ENCODE results near the gene DXO.

DXO gene

GRCh38 chr6:31927863-31928671 is 43.9 kb downstream of the DXO start:
- DNase-seq (ENCODE audit: insufficient read length, low spot score) (no peak), FAIRE-seq (no peak)
- no peak for TF ChIP-seq POLR2A (IDR thresholded peaks at IDR 0.05; ENCODE audit: low read depth, low read length)

- TF ChIP-seq POLR2A (IDR thresholded peaks at IDR 0.05; ENCODE audit: low read depth, low read length), result no peak
- DNase-seq (ENCODE audit: insufficient read length, low spot score), result no peak
- no peak for FAIRE-seq
Measured at GRCh38 chr6:31927242-31927862, 44.6 kb downstream of the DXO start, which contains the start of gene C2. TSS of gene C2 (plus strand) at chr6:31927717. CDS start at chr6:31927753, 36 bp downstream.

- TF ChIP-seq POLR2A (IDR thresholded peaks at IDR 0.05; ENCODE audit: low read depth, low read length), result no peak
- DNase-seq (ENCODE audit: insufficient read length, low spot score), result no peak
- no peak for FAIRE-seq
Measured at GRCh38 chr6:31922942-31923341, 49.0 kb downstream of the DXO start.

- no peak for DNase-seq (ENCODE audit: insufficient read length, low spot score)
- no peak for TF ChIP-seq POLR2A (IDR thresholded peaks at IDR 0.05; ENCODE audit: low read depth, low read length)
- FAIRE-seq, result no peak
Measured at GRCh38 chr6:31920811-31921210, 51.1 kb downstream of the DXO start.

Measured in H54 (cell line).